Panc1 (cell line): ENCODE results near the gene ZCCHC17.

ENCODE experiments used
- CTCF ChIP-seq: fragments of 450-650 bp; IDR thresholded peaks from 2 replicates; pipeline ENCODE4 v1.5.1; 2017; ENCODE audit warnings: mild to moderate bottlenecking
- POLR2AphosphoS5 ChIP-seq: IDR thresholded peaks from 2 replicates; pipeline ENCODE4 v1.6.1; 2012; ENCODE audit warnings: mild to moderate bottlenecking, low read depth, low read length, moderate library complexity
- SIN3A ChIP-seq: IDR thresholded peaks from 2 replicates; pipeline ENCODE4 v1.6.1; 2012; ENCODE audit warnings: low read depth, mild to moderate bottlenecking, low read length, moderate library complexity, borderline replicate concordance; ENCODE audit not compliant: insufficient read depth
- TF ChIP-seq, protein P1 (sequence below), 2 experiments: IDR thresholded peaks; 2 replicates each; pipeline ENCODE4 v1.6.1; 2011 to 2012; ENCODE audit warnings: low read depth in 2 of 2, control low read depth in 1 of 2, low read length in 1 of 2, mild to moderate bottlenecking in 1 of 2, moderate library complexity in 1 of 2; ENCODE audit not compliant: insufficient read depth in 1 of 2

DNA sequence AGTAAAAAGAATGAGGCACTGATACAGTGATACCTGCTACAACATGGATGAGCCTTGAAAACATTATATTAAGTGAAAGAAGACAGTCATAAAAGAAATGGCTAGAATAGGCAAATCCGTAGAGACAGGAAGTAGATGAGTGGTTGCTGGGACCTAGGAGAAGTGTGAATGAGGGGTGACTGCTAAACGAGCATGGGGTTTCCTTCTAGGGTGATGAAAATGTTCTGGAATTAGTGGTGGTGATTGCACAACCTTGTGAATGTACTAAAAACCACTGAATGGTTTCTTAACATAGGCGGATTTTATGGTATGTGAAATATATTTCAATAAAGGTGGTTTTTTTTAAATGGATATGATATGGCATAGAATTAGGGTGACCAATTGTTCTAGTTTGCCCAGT is 103.6 kb downstream of the ZCCHC17 start:
- TF ChIP-seq SIN3A = no peak
- no peak for TF ChIP-seq CTCF
- TF ChIP-seq POLR2AphosphoS5 = no peak
- TF ChIP-seq, protein P1, sequence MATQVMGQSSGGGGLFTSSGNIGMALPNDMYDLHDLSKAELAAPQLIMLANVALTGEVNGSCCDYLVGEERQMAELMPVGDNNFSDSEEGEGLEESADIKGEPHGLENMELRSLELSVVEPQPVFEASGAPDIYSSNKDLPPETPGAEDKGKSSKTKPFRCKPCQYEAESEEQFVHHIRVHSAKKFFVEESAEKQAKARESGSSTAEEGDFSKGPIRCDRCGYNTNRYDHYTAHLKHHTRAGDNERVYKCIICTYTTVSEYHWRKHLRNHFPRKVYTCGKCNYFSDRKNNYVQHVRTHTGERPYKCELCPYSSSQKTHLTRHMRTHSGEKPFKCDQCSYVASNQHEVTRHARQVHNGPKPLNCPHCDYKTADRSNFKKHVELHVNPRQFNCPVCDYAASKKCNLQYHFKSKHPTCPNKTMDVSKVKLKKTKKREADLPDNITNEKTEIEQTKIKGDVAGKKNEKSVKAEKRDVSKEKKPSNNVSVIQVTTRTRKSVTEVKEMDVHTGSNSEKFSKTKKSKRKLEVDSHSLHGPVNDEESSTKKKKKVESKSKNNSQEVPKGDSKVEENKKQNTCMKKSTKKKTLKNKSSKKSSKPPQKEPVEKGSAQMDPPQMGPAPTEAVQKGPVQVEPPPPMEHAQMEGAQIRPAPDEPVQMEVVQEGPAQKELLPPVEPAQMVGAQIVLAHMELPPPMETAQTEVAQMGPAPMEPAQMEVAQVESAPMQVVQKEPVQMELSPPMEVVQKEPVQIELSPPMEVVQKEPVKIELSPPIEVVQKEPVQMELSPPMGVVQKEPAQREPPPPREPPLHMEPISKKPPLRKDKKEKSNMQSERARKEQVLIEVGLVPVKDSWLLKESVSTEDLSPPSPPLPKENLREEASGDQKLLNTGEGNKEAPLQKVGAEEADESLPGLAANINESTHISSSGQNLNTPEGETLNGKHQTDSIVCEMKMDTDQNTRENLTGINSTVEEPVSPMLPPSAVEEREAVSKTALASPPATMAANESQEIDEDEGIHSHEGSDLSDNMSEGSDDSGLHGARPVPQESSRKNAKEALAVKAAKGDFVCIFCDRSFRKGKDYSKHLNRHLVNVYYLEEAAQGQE (IDR thresholded peaks at IDR 0.05; ENCODE audit: insufficient read depth in 1 of 2, low read depth in 2 of 2, low read length in 1 of 2) = no peak
